NCI-H2107 treated with DMSO at 0.1 percent for 48 hours (cell line): ENCODE data around the gene TMCO6.

Source experiments
- DNase-seq: peaks from one replicate; lab custom pipeline; 2025; ENCODE audit not compliant: unreplicated experiment; lab: John Stamatoyannopoulos, UW

Gene TMCO6

GRCh38 chr5:140672455-140673186, 33.4 kb downstream of the TMCO6 start:
- DNase-seq: no peak

- DNase-seq: no peak
These were observed 34.1 kb downstream of the TMCO6 start, which contains the start of gene DND1 for GRCh38 chr5:140673187-140673976. Gene DND1 (minus strand): TSS chr5:140673576. CDS start chr5:140673542, 34 bp downstream.

GRCh38 chr5:140674211-140674610, 35.0 kb downstream of the TMCO6 start:
- no peak for DNase-seq

- DNase-seq: no peak
These were observed 35.4 kb downstream of the TMCO6 start for GRCh38 chr5:140674629-140675028.

- no peak for DNase-seq
These were observed 38.7 kb downstream of the TMCO6 start for GRCh38 chr5:140677947-140678346.

- no peak for DNase-seq
These were observed 39.7 kb downstream of the TMCO6 start for GRCh38 chr5:140678993-140679392.

- DNase-seq: no peak
These were observed 51.2 kb downstream of the TMCO6 start for GRCh38 chr5:140690376-140690932.

GRCh38 chr5:140690941-140691924, 52.0 kb downstream of the TMCO6 start, which contains the start of the genes HARS1 and HARS2:
Gene HARS1 (minus strand): TSS chr5:140691370. CDS start chr5:140691304, 66 bp downstream.
Gene HARS2 (plus strand): TSS chr5:140691455. CDS start chr5:140691649, 194 bp downstream.
- peak; percentile 34 for DNase-seq

- DNase-seq: no peak
These were observed 55.0 kb downstream of the TMCO6 start for GRCh38 chr5:140694276-140694675.
